NT2/D1 (cell line): ENCODE data around the gene B4GALT5.

Experiments
- DNase-seq: peaks from one replicate; pipeline ENCODE4 v3.0.0-alpha.2; 2011; ENCODE audit warnings: low read depth, low spot score
- H3K27me3 ChIP-seq: 2 replicates; pipeline ENCODE4 v1.6.0; 2011; ENCODE audit warnings: mild to moderate bottlenecking; ENCODE audit not compliant: insufficient read length, insufficient read depth
- H3K36me3 ChIP-seq: 2 replicates; pipeline ENCODE4 v1.6.1; 2011; ENCODE audit warnings: mild to moderate bottlenecking, low read length, mixed read lengths; ENCODE audit not compliant: insufficient read depth, insufficient read length
- H3K4me1 ChIP-seq: 2 replicates; pipeline ENCODE4 v1.5.1; 2011; ENCODE audit not compliant: insufficient read depth, insufficient read length
- H3K4me3 ChIP-seq: 2 replicates; pipeline ENCODE4 v1.5.1; 2011; ENCODE audit warnings: low read depth; ENCODE audit not compliant: insufficient read length
- H3K9ac ChIP-seq: 2 replicates; pipeline ENCODE4 v1.6.0; 2011; ENCODE audit warnings: low read depth; ENCODE audit not compliant: insufficient read length
- H3K9me3 ChIP-seq: 2 replicates; pipeline ENCODE4 v1.5.1; 2011; ENCODE audit warnings: mild to moderate bottlenecking, low read length; ENCODE audit not compliant: insufficient read depth
- SUZ12 ChIP-seq: IDR thresholded peaks from 2 replicates; pipeline ENCODE4 v1.6.1; 2011; ENCODE audit not compliant: insufficient read length, insufficient read depth; ENCODE audit errors: extremely low read depth
- YY1 ChIP-seq: IDR thresholded peaks from 2 replicates; pipeline ENCODE4 v1.6.1; 2011; ENCODE audit not compliant: insufficient read length, insufficient read depth
- ZNF274 ChIP-seq: IDR thresholded peaks from 2 replicates; pipeline ENCODE4 v1.6.1; 2011; ENCODE audit warnings: mild to moderate bottlenecking, low read depth, low read length

The B4GALT5 gene

DNA sequence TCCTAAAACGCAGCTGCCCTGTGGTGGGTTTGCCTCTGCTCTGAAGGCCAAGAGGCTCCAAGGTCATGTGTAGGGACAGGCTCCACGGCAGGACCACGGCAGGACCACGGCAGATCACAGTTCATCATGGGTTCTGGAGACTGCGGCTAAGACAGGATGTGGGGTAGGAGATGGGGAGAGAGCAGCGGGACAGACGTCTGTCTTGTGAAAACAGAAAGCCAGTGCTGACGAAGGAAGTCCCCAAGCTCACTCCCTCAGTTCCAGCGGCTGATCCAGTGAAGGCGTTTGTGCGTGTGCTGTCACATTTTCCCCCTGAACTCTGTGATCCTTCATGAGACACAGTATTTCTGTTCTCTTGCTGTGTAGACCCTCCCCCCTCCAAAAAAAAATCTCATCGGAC, 77.8 kb downstream of the B4GALT5 start:
- Histone ChIP-seq H3K36me3 (peaks cover 71% of the 10 kb centered on the region), H3K9me3 (no peaks in the 10 kb centered on the region), H3K4me3 (no peak overlapping the region), H3K9ac (no peak overlapping the region), H3K27me3 (no peaks in the 10 kb centered on the region), H3K4me1 (peaks cover 7% of the 10 kb centered on the region)
- no peak for TF ChIP-seq ZNF274
- no peak for TF ChIP-seq SUZ12
- TF ChIP-seq YY1, result no peak
- DNase-seq, result no peak

DNA sequence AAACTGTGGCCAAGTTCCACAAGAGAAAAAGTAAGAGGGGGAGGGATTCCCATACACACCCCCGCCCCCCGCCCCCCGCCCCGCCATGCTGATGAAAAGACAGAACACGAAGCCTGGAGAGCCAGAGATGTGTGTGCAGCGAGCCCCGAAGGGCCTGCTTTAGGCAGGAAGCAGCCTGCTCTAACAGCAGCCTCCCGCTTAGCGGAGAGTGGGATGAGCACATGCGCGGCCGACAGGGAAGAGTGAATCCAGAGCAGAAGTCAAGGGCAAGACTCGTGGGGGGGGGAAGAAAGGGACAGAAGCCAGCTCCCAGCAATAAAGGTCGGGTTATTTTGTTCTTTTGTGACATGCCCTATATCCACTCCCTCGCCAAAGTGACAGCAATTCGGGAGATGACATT, 78.5 kb downstream of the B4GALT5 start:
- no peaks in the 10 kb centered on the region for H3K27me3 ChIP-seq
- no peak overlapping the region for H3K9ac ChIP-seq
- DNase-seq, result no peak
- TF ChIP-seq YY1 (no peak), SUZ12 (no peak), ZNF274 (no peak)
- no peak overlapping the region for H3K4me3 ChIP-seq
- H3K36me3 ChIP-seq, result peaks cover 64% of the 10 kb centered on the region
- no peaks in the 10 kb centered on the region for H3K9me3 ChIP-seq
- peaks cover 9% of the 10 kb centered on the region for H3K4me1 ChIP-seq

DNA sequence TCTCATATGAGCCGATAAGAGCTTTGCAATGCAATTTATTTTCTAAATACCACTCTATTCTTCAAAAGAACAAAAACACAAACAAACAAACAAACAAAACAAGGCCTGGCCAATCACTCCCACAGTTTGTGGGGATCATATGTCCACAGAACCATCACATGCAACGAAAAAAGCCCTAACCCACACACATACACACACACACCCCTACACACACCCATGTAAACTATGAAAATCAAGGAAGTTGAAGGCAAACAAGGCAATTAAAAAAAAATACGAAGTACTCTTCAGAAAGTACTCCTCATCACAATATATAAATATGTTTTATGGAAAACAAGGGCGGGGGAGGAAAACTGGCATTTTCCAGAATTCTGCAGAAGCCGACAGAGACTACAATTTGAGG, 79.6 kb downstream of the B4GALT5 start:
- Histone ChIP-seq H3K9ac (no peak overlapping the region), H3K27me3 (no peaks in the 10 kb centered on the region), H3K4me3 (no peak overlapping the region), H3K36me3 (peaks cover 54% of the 10 kb centered on the region), H3K9me3 (no peaks in the 10 kb centered on the region), H3K4me1 (peaks cover 9% of the 10 kb centered on the region)
- TF ChIP-seq SUZ12 (no peak), YY1 (no peak), ZNF274 (no peak)
- no peak for DNase-seq

DNA sequence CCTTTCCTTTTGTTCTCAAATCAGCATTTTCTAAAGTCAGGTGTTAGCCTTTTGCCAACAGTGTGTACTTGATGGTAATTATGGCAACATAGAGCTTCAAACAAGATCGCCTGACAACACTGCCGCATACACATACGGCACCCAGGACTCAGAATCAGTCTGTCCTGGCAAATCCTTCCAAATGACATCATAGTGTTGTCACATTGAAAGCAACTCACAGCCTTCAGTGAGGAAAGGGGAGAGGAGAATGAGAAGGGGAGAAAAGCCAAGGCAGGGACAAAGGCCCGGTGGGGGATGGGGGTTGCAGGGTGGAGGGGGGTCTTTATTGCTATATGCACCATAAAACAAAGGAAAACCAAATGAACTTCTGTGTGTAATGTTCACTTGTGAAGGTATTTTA, 80.0 kb downstream of the B4GALT5 start:
- TF ChIP-seq YY1 (no peak), ZNF274 (no peak), SUZ12 (no peak)
- H3K9ac ChIP-seq, result no peak overlapping the region
- H3K4me3 ChIP-seq, result no peak overlapping the region
- no peaks in the 10 kb centered on the region for H3K27me3 ChIP-seq
- no peaks in the 10 kb centered on the region for H3K9me3 ChIP-seq
- H3K4me1 ChIP-seq, result peaks cover 9% of the 10 kb centered on the region
- peaks cover 49% of the 10 kb centered on the region for H3K36me3 ChIP-seq
- DNase-seq, result no peak

DNA sequence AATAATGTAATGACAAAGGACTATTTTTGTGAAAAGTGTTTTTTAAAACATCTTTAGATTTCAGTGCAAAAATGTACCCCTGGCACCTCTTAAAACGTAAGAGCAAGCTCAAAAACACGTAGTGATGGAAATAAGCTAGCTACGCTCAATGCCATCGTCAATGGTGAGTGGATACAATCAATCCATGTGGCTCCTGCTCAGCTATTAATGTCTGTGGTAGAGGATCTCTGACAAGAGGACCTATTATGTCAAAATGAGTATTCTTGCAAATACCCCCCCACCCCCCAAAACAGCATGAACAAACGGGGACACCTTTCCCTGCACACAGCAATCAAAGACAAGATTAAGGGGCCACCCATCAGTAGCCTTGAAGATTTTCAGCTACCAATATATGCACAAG, 80.7 kb downstream of the B4GALT5 start:
- Histone ChIP-seq H3K4me3 (no peak overlapping the region), H3K36me3 (peaks cover 43% of the 10 kb centered on the region), H3K4me1 (peaks cover 9% of the 10 kb centered on the region), H3K9me3 (no peaks in the 10 kb centered on the region), H3K27me3 (no peaks in the 10 kb centered on the region), H3K9ac (no peak overlapping the region)
- no peak for DNase-seq
- TF ChIP-seq SUZ12 (no peak), YY1 (no peak), ZNF274 (no peak)

DNA sequence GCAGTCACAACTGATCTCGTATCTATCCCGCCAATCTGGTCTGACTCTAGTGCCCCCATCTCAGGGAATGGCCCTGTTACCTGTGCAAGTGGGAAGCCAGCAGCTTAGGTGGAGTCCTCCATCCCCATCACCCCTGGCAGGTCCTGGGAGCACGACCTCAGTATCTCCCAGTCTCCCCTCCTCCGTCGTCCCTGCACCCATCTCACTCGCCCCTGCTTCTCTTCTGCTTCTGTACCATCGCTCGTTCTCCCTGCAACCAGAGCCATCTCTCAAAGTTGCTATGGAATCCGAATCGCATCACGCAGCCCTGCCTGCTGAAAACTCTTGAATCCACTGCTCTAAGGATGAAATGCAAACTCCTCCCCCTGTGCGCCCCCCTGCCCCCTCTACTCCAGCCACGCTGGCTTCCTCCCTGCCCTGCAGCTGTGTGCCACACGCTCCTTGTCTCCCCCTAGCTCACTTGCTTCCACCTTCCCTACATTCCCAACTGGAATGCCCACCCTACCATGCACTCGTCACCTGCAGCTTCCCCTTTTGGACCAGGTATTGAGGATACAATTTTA, 81.7 kb downstream of the B4GALT5 start:
- TF ChIP-seq YY1, result no peak
- no peak for TF ChIP-seq ZNF274
- TF ChIP-seq SUZ12, result no peak
- Histone ChIP-seq H3K9me3 (no peaks in the 10 kb centered on the region), H3K4me1 (peaks cover 9% of the 10 kb centered on the region), H3K4me3 (no peak overlapping the region), H3K27me3 (no peaks in the 10 kb centered on the region), H3K9ac (no peak overlapping the region), H3K36me3 (peaks cover 33% of the 10 kb centered on the region)
- DNase-seq, result no peak

DNA sequence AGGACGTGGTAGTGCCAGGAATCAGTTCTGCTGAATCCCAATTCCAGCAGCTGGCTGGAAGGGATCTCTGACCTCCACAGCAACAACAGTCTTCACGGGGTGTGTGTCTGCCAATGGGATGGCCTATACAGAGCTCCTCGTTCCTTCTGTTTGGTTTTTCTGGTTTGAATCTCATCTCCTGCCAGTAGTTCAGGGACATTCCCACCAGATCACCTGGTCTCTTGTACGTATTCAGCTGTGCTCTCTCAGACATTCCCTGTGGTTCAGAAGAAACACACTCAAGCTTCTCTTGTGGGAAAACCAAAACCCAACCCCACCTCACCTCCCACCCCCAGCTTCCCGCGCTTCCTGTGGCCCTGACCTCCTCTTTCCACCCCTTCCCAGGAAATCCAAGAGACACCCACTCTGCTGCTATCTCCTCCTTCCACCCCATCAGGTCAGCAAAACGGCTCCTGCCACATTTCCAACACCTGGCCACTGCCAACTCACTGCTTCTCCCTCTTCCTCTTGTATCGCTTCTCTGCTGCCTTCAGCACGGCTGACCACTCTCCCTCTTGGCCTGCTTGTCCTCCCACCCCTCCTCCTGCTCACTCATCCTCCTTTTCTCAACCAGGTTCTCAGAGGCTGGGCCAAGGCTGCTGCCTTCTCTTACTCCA, 82.5 kb downstream of the B4GALT5 start:
- peaks cover 12% of the 10 kb centered on the region for H3K4me1 ChIP-seq
- H3K27me3 ChIP-seq, result no peaks in the 10 kb centered on the region

More for the DNA sequence above, 82.5 kb downstream of the B4GALT5 start:
- DNase-seq, result no peak
- H3K9ac ChIP-seq, result no peak overlapping the region
- H3K36me3 ChIP-seq, result peaks cover 26% of the 10 kb centered on the region
- H3K4me3 ChIP-seq, result no peak overlapping the region
- TF ChIP-seq YY1, result no peak
- no peak for TF ChIP-seq ZNF274
- no peak for TF ChIP-seq SUZ12
- no peaks in the 10 kb centered on the region for H3K9me3 ChIP-seq
